Kidney epithelial cell (primary cell): ENCODE results near the gene BMP10. TPM values are rescaled to one million over a fixed set of nuclear protein-coding genes. Genes with fewer than 3 reads are reported as not detected.

Source experiments
- DNase-seq: peaks from one replicate; pipeline ENCODE4 v3.0.0-alpha.2; 2010; ENCODE audit warnings: low read depth
- H3K27me3 ChIP-seq: 2 replicates; pipeline ENCODE4 v1.6.0; 2011; ENCODE audit warnings: low read length; ENCODE audit not compliant: control insufficient read depth, insufficient read depth
- H3K36me3 ChIP-seq: 2 replicates; pipeline ENCODE4 v1.5.1; 2011; ENCODE audit warnings: low read length; ENCODE audit not compliant: control insufficient read depth, insufficient read depth
- H3K4me3 ChIP-seq: 2 replicates; pipeline ENCODE4 v1.5.1; 2011; ENCODE audit warnings: low read depth, mild to moderate bottlenecking, control low read depth, low read length
- CTCF ChIP-seq: IDR thresholded peaks from 2 replicates; pipeline ENCODE4 v1.5.1; 2011; ENCODE audit warnings: mild to moderate bottlenecking, moderate library complexity, low read length, control low read depth, inconsistent platforms; ENCODE audit not compliant: insufficient read depth, poor library complexity, severe bottlenecking
- total RNA-seq: library from RNA; depleted of rRNA; stranded (reverse); fragments of >200 nt; gene quantifications from 2 replicates; pipeline ENCODE4 v1.2.3, GENCODE V29; 2015

BMP10 gene
- total RNA-seq, 1 donor from 2014 or later: not detected

GRCh38 chr2:68889021-68889420 lies 17.8 kb upstream of the BMP10 start:
- TF ChIP-seq CTCF: no peak
- Histone ChIP-seq H3K27me3 (no peaks in the 10 kb centered on the region), H3K36me3 (no peaks in the 10 kb centered on the region), H3K4me3 (no peak overlapping the region)
- no peak for DNase-seq

GRCh38 chr2:68888038-68888704 lies 17.0 kb upstream of the BMP10 start:
- no peak for TF ChIP-seq CTCF
- no peak for DNase-seq
- H3K27me3 ChIP-seq: no peaks in the 10 kb centered on the region
- H3K4me3 ChIP-seq: no peak overlapping the region
- H3K36me3 ChIP-seq: no peaks in the 10 kb centered on the region

- DNase-seq: no peak
- no peak for TF ChIP-seq CTCF
- Histone ChIP-seq H3K36me3 (no peaks in the 10 kb centered on the region), H3K27me3 (no peaks in the 10 kb centered on the region), H3K4me3 (no peak overlapping the region)
Measured at GRCh38 chr2:68885811-68886075, 14.5 kb upstream of the BMP10 start.

- Histone ChIP-seq H3K36me3 (no peaks in the 10 kb centered on the region), H3K4me3 (no peak overlapping the region), H3K27me3 (no peaks in the 10 kb centered on the region)
- TF ChIP-seq CTCF: no peak
- DNase-seq: no peak
Measured at GRCh38 chr2:68885074-68885810, 14.0 kb upstream of the BMP10 start.

- no peak for DNase-seq
Measured at GRCh38 chr2:68880213-68880612, 9.0 kb upstream of the BMP10 start.

More at GRCh38 chr2:68880213-68880612, 9.0 kb upstream of the BMP10 start:
- no peak overlapping the region for H3K4me3 ChIP-seq
- H3K27me3 ChIP-seq: no peaks in the 10 kb centered on the region
- TF ChIP-seq CTCF: no peak
- no peaks in the 10 kb centered on the region for H3K36me3 ChIP-seq
